Measurements from ENCODE around the gene IGSF11.
"Not testable (repeated sequence)": the region's sequence is repeated elsewhere in the genome, so short reads cannot be mapped to it uniquely, and the experiment has no call there.

IGSF11 gene

GRCh38 chr3:118859950-118860349 lies 174.7 kb downstream of the IGSF11 start:
- no peak for DNase-seq

GRCh38 chr3:118851466-118852193 lies 183.0 kb downstream of the IGSF11 start:
- DNase-seq: not testable (repeated sequence)

DNA sequence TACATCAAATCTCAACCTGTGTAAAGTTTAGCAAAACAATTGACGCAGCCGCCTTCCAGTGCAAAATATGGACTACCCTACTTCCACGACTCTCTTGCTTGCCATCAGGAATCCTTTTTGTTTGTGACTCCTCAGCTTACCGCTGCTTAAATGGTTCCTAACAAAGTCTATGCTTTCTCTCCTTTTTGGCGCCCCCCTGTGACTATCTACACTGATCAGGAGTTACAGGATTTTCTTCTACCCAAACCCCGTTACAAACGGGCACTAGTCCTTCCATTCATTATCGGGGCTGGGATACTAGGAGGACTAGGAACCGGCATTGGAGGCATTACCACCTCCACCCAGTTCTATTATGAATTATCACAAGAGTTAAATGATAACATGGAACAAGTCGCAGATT lies 184.0 kb downstream of the IGSF11 start:
- no peak for DNase-seq

Data from T1000 (cell line).